Measurements from ENCODE around the gene PRKD3. TPM values are rescaled to one million over a fixed set of nuclear protein-coding genes. Genes with fewer than 3 reads are reported as not detected.
A peak's percentile ranks its signal among the peaks of the same experiment; 100 is the strongest.

Gene PRKD3
- total and polyA plus RNA-seq, 4 experiments from 2014 or later, result 20.4 to 37.7 (median 28.6) TPM

DNA sequence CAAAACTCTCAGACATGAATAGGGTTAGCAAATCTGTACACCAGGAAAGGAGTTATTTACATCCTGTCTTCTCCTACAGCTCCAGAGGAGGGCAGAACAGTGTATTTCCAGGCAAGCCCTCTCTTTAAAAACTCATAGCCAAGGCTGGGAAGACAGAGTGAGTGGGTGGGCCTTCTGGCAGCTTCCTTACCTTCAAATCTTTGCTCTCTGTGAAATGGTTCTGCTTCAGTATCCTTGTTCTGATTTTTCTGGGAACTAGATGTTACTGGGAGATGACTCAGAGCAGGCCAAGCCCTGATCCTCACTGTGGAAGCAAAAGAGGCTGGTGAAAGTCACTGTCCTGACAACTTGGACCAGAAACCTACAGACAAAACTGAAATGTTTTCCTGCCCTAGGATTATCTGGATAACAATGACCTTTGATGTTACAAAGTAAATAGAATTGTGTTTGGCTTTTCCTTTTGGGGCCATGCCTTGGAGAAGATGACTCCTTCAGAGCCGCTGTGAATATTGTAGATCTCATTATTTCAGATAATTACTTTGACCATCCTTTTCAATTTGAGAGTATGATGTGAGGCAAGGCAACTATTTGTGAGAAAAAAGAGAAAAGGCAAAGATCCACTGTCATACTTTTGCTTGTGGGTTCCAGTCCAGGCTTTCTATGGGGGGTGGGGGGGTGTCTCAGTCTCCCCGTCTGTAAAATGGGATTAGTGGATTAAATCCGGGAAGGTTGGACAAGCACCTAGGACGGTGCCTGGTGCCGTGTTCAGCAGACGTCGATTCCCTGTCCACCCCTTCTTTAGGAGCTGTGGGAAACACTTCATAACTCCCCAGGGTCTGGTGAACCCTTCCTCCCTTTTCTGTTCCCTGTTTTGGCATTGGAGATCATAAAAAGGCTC is 19.2 kb upstream of the PRKD3 start:
- no peak overlapping the region for H3K27ac ChIP-seq (ENCODE audit: low read depth, low read length)
- peaks cover 7 to 12% (median 10%) of the 10 kb centered on the region in 4 donors for H3K4me1 Mint-ChIP-seq
- H3K4me3 Mint-ChIP-seq, result peak overlapping the region; percentile 62 to 88 (median 84)
- peak overlapping the region in 6 of 7 donors; percentile 24 to 75 (median 40) for H3K27ac Mint-ChIP-seq
- H3K4me3 ChIP-seq (ENCODE audit: low read length in 2 of 2), result peak overlapping the region in 1 of 2 donors; percentile 27
- ChIA-PET CTCF (ENCODE audit: partially characterized antibody) (interaction anchor here (1.0 to 1.5 kb wide), 3 partner anchors 8 to 53 kb away, joined by 3 read pairs; no protein-coding TSS in a partner anchor), POLR2A (ENCODE audit: partially characterized antibody) (interaction anchor here (1.2 kb wide), 1 partner anchor 19 kb away, joined by 4 read pairs; the partner anchor contains the start of gene PRKD3)
- H3K9me3 ChIP-seq (ENCODE audit: control insufficient read depth in 1 of 2, low read length in 2 of 2), result no peaks in the 10 kb centered on the region
- H3K36me3 Mint-ChIP-seq, result no peaks in the 10 kb centered on the region
- no peaks in the 10 kb centered on the region for H3K9me3 Mint-ChIP-seq
- no peaks in the 10 kb centered on the region for H3K36me3 ChIP-seq (ENCODE audit: insufficient read depth, low read length)
- peaks cover 12% of the 10 kb centered on the region for H3K4me1 ChIP-seq (ENCODE audit: insufficient read depth, low read length)
- H3K27me3 Mint-ChIP-seq, result peaks cover 2 to 5% of the 10 kb centered on the region in 2 donors
- no peaks in the 10 kb centered on the region for H3K27me3 ChIP-seq (ENCODE audit: insufficient read depth, low read length)
- intact Hi-C loops (cut with micrococcal nuclease), result loop anchor here (1.0 to 5.0 kb wide), 2 partner anchors 18 to 49 kb away; no protein-coding TSS in a partner anchor
- no peak for DNase-seq

DNA sequence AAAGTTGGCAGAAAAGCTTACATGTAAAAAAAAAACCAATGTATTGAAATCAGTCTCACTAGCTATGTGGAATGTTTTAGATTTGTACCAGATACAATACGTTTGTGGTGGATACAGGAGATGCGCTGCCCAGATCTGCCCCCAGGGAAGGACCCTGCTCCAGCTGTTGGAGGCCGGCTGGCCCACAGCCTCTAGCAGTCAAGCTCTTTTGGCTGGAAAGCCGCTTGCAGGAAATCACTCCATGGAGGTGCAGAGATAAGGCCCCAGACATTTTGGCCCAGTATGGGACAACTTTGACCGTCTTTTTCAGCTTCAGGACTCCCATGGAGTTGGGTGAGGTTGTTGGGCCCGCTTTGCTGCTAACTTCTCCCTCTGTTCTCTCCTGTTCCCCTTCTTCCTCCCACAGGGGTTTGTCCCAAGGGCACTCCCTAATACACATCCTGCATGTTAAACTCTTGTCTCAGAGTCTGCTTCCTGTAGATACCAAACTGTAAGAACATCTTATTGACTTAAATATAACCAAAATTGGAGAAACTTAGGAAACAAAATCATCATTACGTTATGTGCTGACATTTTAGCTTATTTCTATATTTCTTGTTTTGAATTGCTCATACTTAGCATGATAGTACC is 18.1 kb upstream of the PRKD3 start:
- DNase-seq, result no peak
- H3K36me3 Mint-ChIP-seq, result no peaks in the 10 kb centered on the region
- H3K4me3 Mint-ChIP-seq, result no peak overlapping the region
- no peaks in the 10 kb centered on the region for H3K27me3 ChIP-seq (ENCODE audit: insufficient read depth, low read length)
- H3K36me3 ChIP-seq (ENCODE audit: insufficient read depth, low read length), result no peaks in the 10 kb centered on the region
- CTCF ChIA-PET (ENCODE audit: partially characterized antibody), result interaction anchor here (1.2 to 1.5 kb wide), 3 partner anchors 9 to 48 kb away, joined by 3 to 5 read pairs (median 3); no protein-coding TSS in a partner anchor
- H3K27ac Mint-ChIP-seq, result peak overlapping the region in 1 of 7 donors; percentile 26
- H3K9me3 ChIP-seq (ENCODE audit: control insufficient read depth in 1 of 2, low read length in 2 of 2), result no peaks in the 10 kb centered on the region
- H3K4me3 ChIP-seq (ENCODE audit: low read length in 2 of 2), result no peak overlapping the region
- peaks cover 0 to 5% of the 10 kb centered on the region in 2 donors for H3K27me3 Mint-ChIP-seq
- H3K27ac ChIP-seq (ENCODE audit: low read depth, low read length), result no peak overlapping the region
- H3K4me1 Mint-ChIP-seq, result peaks cover 7 to 12% (median 10%) of the 10 kb centered on the region in 4 donors
- H3K4me1 ChIP-seq (ENCODE audit: insufficient read depth, low read length), result peaks cover 12% of the 10 kb centered on the region
- POLR2A ChIA-PET (ENCODE audit: partially characterized antibody), result interaction anchor here (0.8 to 1.2 kb wide), 2 partner anchors 18 to 377 kb away, joined by 4 read pairs; partner anchors contain the start of genes PRKD3 and STRN
- H3K9me3 Mint-ChIP-seq, result no peaks in the 10 kb centered on the region
- intact Hi-C loops (cut with micrococcal nuclease), result loop anchor here (5.0 kb wide), 1 partner anchor 50 kb away; no protein-coding TSS in a partner anchor

- POLR2A ChIA-PET (ENCODE audit: partially characterized antibody), result no interaction called here
- H3K27me3 Mint-ChIP-seq, result peaks cover 0 to 1% of the 10 kb centered on the region in 2 donors
- H3K36me3 ChIP-seq (ENCODE audit: insufficient read depth, low read length), result no peaks in the 10 kb centered on the region
- H3K27ac ChIP-seq (ENCODE audit: low read depth, low read length), result no peak overlapping the region
- no peaks in the 10 kb centered on the region for H3K27me3 ChIP-seq (ENCODE audit: insufficient read depth, low read length)
- H3K9me3 ChIP-seq (ENCODE audit: control insufficient read depth in 1 of 2, low read length in 2 of 2), result no peaks in the 10 kb centered on the region
- peaks cover 8% of the 10 kb centered on the region for H3K4me1 ChIP-seq (ENCODE audit: insufficient read depth, low read length)
- no peak overlapping the region for H3K27ac Mint-ChIP-seq
- no peak for DNase-seq
- CTCF ChIA-PET (ENCODE audit: partially characterized antibody), result interaction anchor here (0.8 kb wide), 1 partner anchor 55 kb away, joined by 3 read pairs; no protein-coding TSS in a partner anchor
- no peaks in the 10 kb centered on the region for H3K36me3 Mint-ChIP-seq
- peaks cover 6 to 12% (median 9%) of the 10 kb centered on the region in 4 donors for H3K4me1 Mint-ChIP-seq
- no peak overlapping the region for H3K4me3 ChIP-seq (ENCODE audit: low read length in 2 of 2)
- H3K4me3 Mint-ChIP-seq, result no peak overlapping the region
- H3K9me3 Mint-ChIP-seq, result no peaks in the 10 kb centered on the region
- intact Hi-C loops (cut with micrococcal nuclease), result loop anchor here (5.0 kb wide), 1 partner anchor 52 kb away; no protein-coding TSS in a partner anchor
Observed at GRCh38 chr2:37340637-37341036, 16.0 kb upstream of the PRKD3 start.

GRCh38 chr2:37338933-37339332 is 14.3 kb upstream of the PRKD3 start:
- Histone ChIP-seq H3K36me3 (ENCODE audit: insufficient read depth, low read length) (no peaks in the 10 kb centered on the region), H3K27ac (ENCODE audit: low read depth, low read length) (no peak overlapping the region), H3K27me3 (ENCODE audit: insufficient read depth, low read length) (no peaks in the 10 kb centered on the region), H3K4me1 (ENCODE audit: insufficient read depth, low read length) (no peaks in the 10 kb centered on the region), H3K4me3 (ENCODE audit: low read length in 2 of 2) (no peak overlapping the region), H3K9me3 (ENCODE audit: control insufficient read depth in 1 of 2, low read length in 2 of 2) (no peaks in the 10 kb centered on the region)
- Mint-ChIP-seq H3K27me3 (peaks cover 0 to 2% of the 10 kb centered on the region in 2 donors), H3K27ac (no peak overlapping the region), H3K4me3 (no peak overlapping the region), H3K9me3 (no peaks in the 10 kb centered on the region), H3K36me3 (no peaks in the 10 kb centered on the region), H3K4me1 (peaks cover 0 to 4% (median 3%) of the 10 kb centered on the region in 4 donors)
- CTCF ChIA-PET (ENCODE audit: partially characterized antibody), result no interaction called here
- POLR2A ChIA-PET (ENCODE audit: partially characterized antibody), result no interaction called here
- no peak for DNase-seq
- intact Hi-C loops (cut with micrococcal nuclease), result no loop called here

GRCh38 chr2:37337620-37338280 is 13.1 kb upstream of the PRKD3 start:
- DNase-seq, result no peak
- Mint-ChIP-seq H3K36me3 (no peaks in the 10 kb centered on the region), H3K27ac (no peak overlapping the region), H3K4me3 (no peak overlapping the region), H3K27me3 (peaks cover 0 to 2% of the 10 kb centered on the region in 2 donors), H3K9me3 (no peaks in the 10 kb centered on the region), H3K4me1 (no peaks in the 10 kb centered on the region)
- CTCF ChIA-PET (ENCODE audit: partially characterized antibody), result no interaction called here
- POLR2A ChIA-PET (ENCODE audit: partially characterized antibody), result no interaction called here
- Histone ChIP-seq H3K27me3 (ENCODE audit: insufficient read depth, low read length) (no peaks in the 10 kb centered on the region), H3K27ac (ENCODE audit: low read depth, low read length) (no peak overlapping the region), H3K9me3 (ENCODE audit: control insufficient read depth in 1 of 2, low read length in 2 of 2) (no peaks in the 10 kb centered on the region), H3K4me1 (ENCODE audit: insufficient read depth, low read length) (no peaks in the 10 kb centered on the region), H3K4me3 (ENCODE audit: low read length in 2 of 2) (no peak overlapping the region), H3K36me3 (ENCODE audit: insufficient read depth, low read length) (no peaks in the 10 kb centered on the region)
- intact Hi-C loops (cut with micrococcal nuclease), result no loop called here

DNA sequence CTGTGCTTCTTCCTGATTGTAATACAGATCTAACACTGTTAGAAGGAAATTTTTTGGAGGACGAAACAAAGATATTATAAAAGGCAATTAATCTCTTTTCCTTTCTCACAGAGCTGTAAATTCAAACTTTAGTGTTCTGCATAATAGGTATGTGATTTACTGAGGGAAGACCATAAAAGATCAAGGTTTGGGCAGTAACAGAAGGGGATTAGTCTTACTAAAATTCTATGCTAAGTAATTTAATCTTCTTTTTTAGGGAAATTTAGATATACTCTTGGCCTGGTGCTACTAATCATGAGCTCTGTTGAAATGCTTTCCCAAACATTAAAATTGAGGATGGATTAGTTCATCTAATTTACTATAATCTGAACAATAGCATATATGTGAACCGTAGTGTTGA is 11.0 kb upstream of the PRKD3 start:
- Histone ChIP-seq H3K36me3 (ENCODE audit: insufficient read depth, low read length) (no peaks in the 10 kb centered on the region), H3K4me3 (ENCODE audit: low read length in 2 of 2) (no peak overlapping the region), H3K27me3 (ENCODE audit: insufficient read depth, low read length) (no peaks in the 10 kb centered on the region), H3K4me1 (ENCODE audit: insufficient read depth, low read length) (no peaks in the 10 kb centered on the region), H3K27ac (ENCODE audit: low read depth, low read length) (no peak overlapping the region), H3K9me3 (ENCODE audit: control insufficient read depth in 1 of 2, low read length in 2 of 2) (no peaks in the 10 kb centered on the region)
- Mint-ChIP-seq H3K4me1 (no peaks in the 10 kb centered on the region), H3K27me3 (peaks cover 3 to 8% of the 10 kb centered on the region in 2 donors), H3K4me3 (no peak overlapping the region), H3K36me3 (no peaks in the 10 kb centered on the region), H3K9me3 (no peaks in the 10 kb centered on the region), H3K27ac (no peak overlapping the region)
- CTCF ChIA-PET (ENCODE audit: partially characterized antibody), result no interaction called here
- POLR2A ChIA-PET (ENCODE audit: partially characterized antibody), result no interaction called here
- no peak for DNase-seq
- intact Hi-C loops (cut with micrococcal nuclease), result no loop called here

DNA sequence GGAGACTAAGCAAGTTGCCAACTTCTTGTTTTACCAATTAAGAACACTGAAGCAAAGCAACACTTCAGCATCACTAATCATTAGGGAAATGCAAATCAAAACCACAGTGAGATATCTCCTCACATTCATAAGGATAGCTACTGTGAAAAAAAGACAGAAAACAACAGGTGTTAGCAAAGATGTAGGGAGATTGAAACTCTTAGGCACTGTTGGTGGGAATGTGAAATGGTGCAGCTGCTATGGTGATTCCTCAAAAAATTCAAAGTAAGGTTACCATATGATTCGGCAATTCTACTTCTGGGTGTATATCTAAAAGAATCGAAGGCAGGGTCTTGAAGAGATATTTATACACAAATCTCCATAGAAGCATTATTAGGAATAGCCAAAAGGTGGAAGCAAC is 8.6 kb upstream of the PRKD3 start:
- no peaks in the 10 kb centered on the region for H3K4me1 ChIP-seq (ENCODE audit: insufficient read depth, low read length)
- Mint-ChIP-seq H3K27ac (no peak overlapping the region), H3K4me1 (no peaks in the 10 kb centered on the region), H3K9me3 (no peaks in the 10 kb centered on the region), H3K27me3 (peaks cover 3 to 10% of the 10 kb centered on the region in 2 donors), H3K4me3 (no peak overlapping the region), H3K36me3 (no peaks in the 10 kb centered on the region)
- H3K9me3 ChIP-seq (ENCODE audit: control insufficient read depth in 1 of 2, low read length in 2 of 2), result no peaks in the 10 kb centered on the region
- DNase-seq, result no peak
- H3K36me3 ChIP-seq (ENCODE audit: insufficient read depth, low read length), result no peaks in the 10 kb centered on the region
- no peaks in the 10 kb centered on the region for H3K27me3 ChIP-seq (ENCODE audit: insufficient read depth, low read length)
- intact Hi-C loops (cut with micrococcal nuclease), result no loop called here
- H3K27ac ChIP-seq (ENCODE audit: low read depth, low read length), result no peak overlapping the region
- no peak overlapping the region for H3K4me3 ChIP-seq (ENCODE audit: low read length in 2 of 2)
- ChIA-PET POLR2A (ENCODE audit: partially characterized antibody) (no interaction called here), CTCF (ENCODE audit: partially characterized antibody) (no interaction called here)
